GM12878 (cell line): ENCODE data around the gene PADI1. TPM values are rescaled to one million over a fixed set of nuclear protein-coding genes. Genes with fewer than 3 reads are reported as not detected.

ENCODE experiments used
- ATAC-seq: fragments of 200-7000 bp; cut with Tn5 transposase; 3 replicates; pipeline ENCODE4 v1.9.1; 2020; ENCODE audit warnings: mild to moderate bottlenecking, moderate library complexity
- BruUV-seq: library from RNA; stranded (reverse); fragments of 400-500 nt; replicated peaks from 2 replicates; lab custom pipeline; 2021; lab: Mats Ljungman, UMichigan
- CTCF ChIA-PET: fragments of 300-600 bp; sonication (Branson Sonifier 250); formaldehyde crosslinking; extraction: SDS; loops from one replicate; lab custom pipeline; 2021; ENCODE audit warnings: inconsistent platforms; lab: Yijun Ruan, JAX
- POLR2A ChIA-PET: fragments of 350-600 bp; formaldehyde crosslinking; extraction: SDS; loops from one replicate; lab custom pipeline; 2021; ENCODE audit warnings: inconsistent platforms; lab: Charles Lee
- RAD21 ChIA-PET: fragments of 300-600 bp; sonication (Branson Sonifier 250); formaldehyde crosslinking; loops from one replicate; lab custom pipeline; 2023; ENCODE audit warnings: antibody characterized with exemption; ENCODE audit not compliant: unreplicated experiment; lab: Charles Lee
- SMC1A ChIA-PET: fragments of 300-600 bp; sonication (Branson Sonifier 250); formaldehyde crosslinking; loops from one replicate; lab custom pipeline; 2023; ENCODE audit not compliant: unreplicated experiment, uncharacterized antibody; lab: Charles Lee
- DNase-seq: peaks from one replicate; pipeline ENCODE4 v3.0.0-alpha.2; 2011; ENCODE audit warnings: low read depth, low spot score
- FAIRE-seq: peaks from 3 replicates; lab custom pipeline; 2011; peaks lifted over from hg19 to GRCh38; lab: Jason Lieb, UNC
- H2AFZ ChIP-seq: 2 replicates; pipeline ENCODE4 v1.6.0; 2011; ENCODE audit warnings: low read depth, low read length, control low read depth; ENCODE audit not compliant: control insufficient read depth
- H3K27ac ChIP-seq: 2 replicates; pipeline ENCODE4 v1.5.1; 2011; ENCODE audit warnings: control low read depth; ENCODE audit not compliant: control insufficient read depth, insufficient read depth
- H3K27me3 ChIP-seq, 2 experiments: replicated peaks in 1 of 2; 2 replicates each; pipeline versions ENCODE4 v1.6.0 to v1.6.1; 2011; ENCODE audit warnings: low read length in 1 of 2; ENCODE audit not compliant: control insufficient read depth in 2 of 2, insufficient read depth in 2 of 2
- H3K36me3 ChIP-seq, 2 experiments: 2 replicates each; pipeline ENCODE4 v1.5.1; 2011; ENCODE audit warnings: low read length in 1 of 2; ENCODE audit not compliant: control insufficient read depth in 2 of 2, insufficient read depth in 2 of 2
- H3K4me1 ChIP-seq: 2 replicates; pipeline ENCODE4 v1.6.1; 2011; ENCODE audit warnings: mild to moderate bottlenecking, low read length, moderate library complexity, mixed read lengths; ENCODE audit not compliant: control insufficient read depth, insufficient read depth
- H3K4me2 ChIP-seq: 2 replicates; pipeline ENCODE4 v1.6.0; 2011; ENCODE audit warnings: control low read depth; ENCODE audit not compliant: control insufficient read depth, insufficient read depth
- H3K4me3 ChIP-seq: fragments of 200-600 bp; sonication (generic); 2 replicates; pipeline ENCODE4 v1.5.1; 2016
- H3K79me2 ChIP-seq: 2 replicates; pipeline ENCODE4 v1.6.0; 2011; ENCODE audit warnings: low read length; ENCODE audit not compliant: control insufficient read depth, insufficient read depth
- H3K9ac ChIP-seq: 2 replicates; pipeline ENCODE4 v1.8.0; 2011; ENCODE audit warnings: low read length, control low read depth, mixed read lengths; ENCODE audit not compliant: control insufficient read depth, insufficient read depth
- H3K9me3 ChIP-seq: replicated peaks from 3 replicates; pipeline ENCODE4 v1.5.1; 2011; ENCODE audit warnings: mild to moderate bottlenecking, low read length; ENCODE audit not compliant: control insufficient read depth, insufficient read depth
- H4K20me1 ChIP-seq: 2 replicates; pipeline ENCODE4 v1.6.0; 2011; ENCODE audit not compliant: control insufficient read depth, insufficient read depth
- ATF7 ChIP-seq: fragments of 450-650 bp; IDR thresholded peaks from 2 replicates; pipeline ENCODE4 v1.6.1; 2016; ENCODE audit warnings: low read depth, mild to moderate bottlenecking
- BACH1 ChIP-seq: fragments of 450-650 bp; IDR thresholded peaks from 2 replicates; pipeline ENCODE4 v1.6.1; 2017; ENCODE audit warnings: mild to moderate bottlenecking, borderline replicate concordance
- BCL11A ChIP-seq: IDR thresholded peaks from 2 replicates; pipeline ENCODE4 v1.6.1; 2011; ENCODE audit warnings: low read depth, low read length
- CTCF ChIP-seq, 3 experiments: IDR thresholded peaks in 2 of 3; conservative IDR thresholded peaks in 1 of 3; 2 replicates each; pipeline ENCODE4 v1.5.1; 2011; ENCODE audit warnings: low read depth in 3 of 3, low read length in 3 of 3, mild to moderate bottlenecking in 3 of 3, control low read depth in 2 of 3, moderate library complexity in 2 of 3, inconsistent platforms in 1 of 3, mixed read lengths in 1 of 3; ENCODE audit not compliant: control insufficient read depth in 2 of 3, insufficient read depth in 1 of 3; ENCODE audit errors: extremely low read depth in 1 of 3
- E2F8 ChIP-seq: fragments of 450-650 bp; IDR thresholded peaks from 2 replicates; pipeline ENCODE4 v1.6.1; 2018; ENCODE audit warnings: mild to moderate bottlenecking, low read depth, moderate library complexity; ENCODE audit not compliant: partially characterized antibody
- ETV6 ChIP-seq, 2 experiments: fragments of 450-650 bp in 1 of 2; IDR thresholded peaks in 1 of 2; conservative IDR thresholded peaks in 1 of 2; 2 replicates each; pipeline ENCODE4 v1.6.1; 2014; ENCODE audit warnings: antibody characterized with exemption in 1 of 2, borderline replicate concordance in 1 of 2, low read depth in 1 of 2, mild to moderate bottlenecking in 1 of 2, moderate library complexity in 1 of 2
- NFIC ChIP-seq: IDR thresholded peaks from 2 replicates; pipeline ENCODE4 v1.6.1; 2012; ENCODE audit warnings: low read depth, mild to moderate bottlenecking, inconsistent platforms, low read length, moderate library complexity
- PML ChIP-seq: IDR thresholded peaks from 2 replicates; pipeline ENCODE4 v1.6.1; 2012; ENCODE audit warnings: low read length, inconsistent platforms
- POLR2A ChIP-seq: IDR thresholded peaks from 2 replicates; pipeline ENCODE4 v1.6.1; 2011; ENCODE audit warnings: low read depth, mild to moderate bottlenecking, low read length
- RUNX3 ChIP-seq: IDR thresholded peaks from 2 replicates; pipeline ENCODE4 v1.6.1; 2012; ENCODE audit warnings: low read length, inconsistent platforms
- WRNIP1 ChIP-seq: IDR thresholded peaks from 2 replicates; pipeline ENCODE4 v1.6.1; 2011; ENCODE audit warnings: low read depth, low read length, improper control_type of control experiment, borderline replicate concordance
- ZNF207 ChIP-seq: fragments of 450-650 bp; IDR thresholded peaks from 2 replicates; pipeline ENCODE4 v1.6.1; 2014; ENCODE audit warnings: antibody characterized with exemption, mild to moderate bottlenecking, borderline replicate concordance
- WGBS: methylation state at CpG from one replicate; pipeline ENCODE4 v1.1.6; 2016; ENCODE audit warnings: low lambda C conversion rate; ENCODE audit not compliant: insufficient replicate concordance, insufficient coverage; ENCODE audit errors: missing lambda C conversion rate; 5-methylcytosine and 5-hydroxymethylcytosine counted together
- in situ Hi-C: fragments of 300-500 bp; cut with MboI; formaldehyde crosslinking; loops from 9 replicates; pipeline ENCODE4 v1.14.3; 2018; ENCODE audit warnings: mixed read lengths
- intact Hi-C: fragments of 100-400 bp; cut with micrococcal nuclease; formaldehyde crosslinking; loops from one replicate; pipeline ENCODE4 v1.14.2; 2022; ENCODE audit not compliant: unreplicated experiment
- polyA plus RNA-seq, 11 experiments: library from polyadenylated mRNA; depleted of rRNA in 4 of 11; unstranded in 6 of 11; stranded (reverse) in 5 of 11; fragments of >200 nt; fragmentation: Nextera tagmentation in 4 of 11; fragmentation: Illumina TruSeq in 1 of 11; extraction: Ambion mirVana in 4 of 11; extraction: Trizol in 1 of 11; gene quantifications; 1 replicate in 1 of 11; 2 replicates in 10 of 11; pipeline versions ENCODE4 v1.2.1 to v1.2.3, GENCODE V29; 2011 to 2016; ENCODE audit warnings: inconsistent platforms in 2 of 11, missing spikeins in 2 of 11, low read depth in 1 of 11
- total RNA-seq, 4 experiments: library from RNA; depleted of rRNA in 3 of 4; stranded (reverse); fragments of >200 nt in 3 of 4; fragmentation: Illumina TruSeq in 1 of 4; extraction: Trizol in 1 of 4; gene quantifications; 2 replicates each; pipeline versions ENCODE4 v1.2.1 to v1.2.3, GENCODE V29; 2013 to 2021
- TF ChIP-seq, protein P1 (sequence below): IDR thresholded peaks from 2 replicates; pipeline ENCODE4 v1.6.1; 2011; ENCODE audit warnings: borderline replicate concordance, low read depth, mild to moderate bottlenecking, moderate library complexity, low read length; ENCODE audit not compliant: insufficient read depth, poor library complexity, severe bottlenecking
- TF ChIP-seq, protein P2 (sequence below): fragments of 450-650 bp; IDR thresholded peaks from 2 replicates; pipeline ENCODE4 v1.6.1; 2016; ENCODE audit warnings: mild to moderate bottlenecking, moderate library complexity, borderline replicate concordance

Gene PADI1
- total and polyA plus RNA-seq, 10 of the 15 experiments (the other 5 are each of a cell fraction or from before 2014, with no cell fraction given) = 0.05 TPM; not detected in 9

GRCh38 chr1:17205652-17206051 lies 724 bp downstream of the PADI1 start:
- H3K79me2 ChIP-seq = no peaks in the 10 kb centered on the region
- RAD21 ChIA-PET = interaction anchor here (2.8 kb wide), 2 partner anchors 64 to 78 kb away, joined by 26 to 37 read pairs; no protein-coding TSS in a partner anchor
- intact Hi-C loops (no loop called here), in situ Hi-C loops (no loop called here)
- H3K9me3 ChIP-seq = no peaks in the 10 kb centered on the region
- no peak overlapping the region for H3K4me2 ChIP-seq
- H2AFZ ChIP-seq = no peak overlapping the region
- FAIRE-seq (no peak), DNase-seq (no peak), ATAC-seq (no peak)
- H3K36me3 ChIP-seq = no peaks in the 10 kb centered on the region
- 69% methylated on average over 7 of the region's 7 CpGs for WGBS
- H3K9ac ChIP-seq = no peak overlapping the region
- H4K20me1 ChIP-seq = no peaks in the 10 kb centered on the region
- no TSS peak for BruUV-seq
- no peaks in the 10 kb centered on the region; a peak in 1 of 4 replicates for H3K27me3 ChIP-seq
- H3K27ac ChIP-seq = no peak overlapping the region
- no peak overlapping the region for H3K4me3 ChIP-seq
- CTCF ChIA-PET = interaction anchor here (1.1 to 3.4 kb wide), 3 partner anchors 31 to 234 kb away, joined by 3 to 24 read pairs (median 18); no protein-coding TSS in a partner anchor
- POLR2A ChIA-PET = no interaction called here
- SMC1A ChIA-PET = interaction anchor here (2.8 kb wide), 1 partner anchor 80 kb away, joined by 14 read pairs; no protein-coding TSS in a partner anchor
- peaks cover 14% of the 10 kb centered on the region for H3K4me1 ChIP-seq
- TF ChIP-seq WRNIP1 = no peak
- TF ChIP-seq, protein P1, sequence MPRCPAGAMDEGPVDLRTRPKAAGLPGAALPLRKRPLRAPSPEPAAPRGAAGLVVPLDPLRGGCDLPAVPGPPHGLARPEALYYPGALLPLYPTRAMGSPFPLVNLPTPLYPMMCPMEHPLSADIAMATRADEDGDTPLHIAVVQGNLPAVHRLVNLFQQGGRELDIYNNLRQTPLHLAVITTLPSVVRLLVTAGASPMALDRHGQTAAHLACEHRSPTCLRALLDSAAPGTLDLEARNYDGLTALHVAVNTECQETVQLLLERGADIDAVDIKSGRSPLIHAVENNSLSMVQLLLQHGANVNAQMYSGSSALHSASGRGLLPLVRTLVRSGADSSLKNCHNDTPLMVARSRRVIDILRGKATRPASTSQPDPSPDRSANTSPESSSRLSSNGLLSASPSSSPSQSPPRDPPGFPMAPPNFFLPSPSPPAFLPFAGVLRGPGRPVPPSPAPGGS = no peak
- TF ChIP-seq NFIC = no peak
- TF ChIP-seq POLR2A = no peak
- TF ChIP-seq RUNX3 = no peak
- TF ChIP-seq, protein P2, sequence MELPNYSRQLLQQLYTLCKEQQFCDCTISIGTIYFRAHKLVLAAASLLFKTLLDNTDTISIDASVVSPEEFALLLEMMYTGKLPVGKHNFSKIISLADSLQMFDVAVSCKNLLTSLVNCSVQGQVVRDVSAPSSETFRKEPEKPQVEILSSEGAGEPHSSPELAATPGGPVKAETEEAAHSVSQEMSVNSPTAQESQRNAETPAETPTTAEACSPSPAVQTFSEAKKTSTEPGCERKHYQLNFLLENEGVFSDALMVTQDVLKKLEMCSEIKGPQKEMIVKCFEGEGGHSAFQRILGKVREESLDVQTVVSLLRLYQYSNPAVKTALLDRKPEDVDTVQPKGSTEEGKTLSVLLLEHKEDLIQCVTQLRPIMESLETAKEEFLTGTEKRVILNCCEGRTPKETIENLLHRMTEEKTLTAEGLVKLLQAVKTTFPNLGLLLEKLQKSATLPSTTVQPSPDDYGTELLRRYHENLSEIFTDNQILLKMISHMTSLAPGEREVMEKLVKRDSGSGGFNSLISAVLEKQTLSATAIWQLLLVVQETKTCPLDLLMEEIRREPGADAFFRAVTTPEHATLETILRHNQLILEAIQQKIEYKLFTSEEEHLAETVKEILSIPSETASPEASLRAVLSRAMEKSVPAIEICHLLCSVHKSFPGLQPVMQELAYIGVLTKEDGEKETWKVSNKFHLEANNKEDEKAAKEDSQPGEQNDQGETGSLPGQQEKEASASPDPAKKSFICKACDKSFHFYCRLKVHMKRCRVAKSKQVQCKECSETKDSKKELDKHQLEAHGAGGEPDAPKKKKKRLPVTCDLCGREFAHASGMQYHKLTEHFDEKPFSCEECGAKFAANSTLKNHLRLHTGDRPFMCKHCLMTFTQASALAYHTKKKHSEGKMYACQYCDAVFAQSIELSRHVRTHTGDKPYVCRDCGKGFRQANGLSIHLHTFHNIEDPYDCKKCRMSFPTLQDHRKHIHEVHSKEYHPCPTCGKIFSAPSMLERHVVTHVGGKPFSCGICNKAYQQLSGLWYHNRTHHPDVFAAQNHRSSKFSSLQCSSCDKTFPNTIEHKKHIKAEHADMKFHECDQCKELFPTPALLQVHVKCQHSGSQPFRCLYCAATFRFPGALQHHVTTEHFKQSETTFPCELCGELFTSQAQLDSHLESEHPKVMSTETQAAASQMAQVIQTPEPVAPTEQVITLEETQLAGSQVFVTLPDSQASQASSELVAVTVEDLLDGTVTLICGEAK = no peak
- TF ChIP-seq E2F8 = no peak
- no peak for TF ChIP-seq BCL11A
- no peak for TF ChIP-seq ZNF207
- TF ChIP-seq CTCF (IDR thresholded peaks at IDR 0.05 in 2 of 3, conservative IDR thresholded peaks at IDR 0.05 in 1 of 3; ENCODE audit: control insufficient read depth in 2 of 3, extremely low read depth in 1 of 3, insufficient read depth in 1 of 3, low read depth in 3 of 3, low read length in 3 of 3) = no peak
- TF ChIP-seq PML = no peak
- TF ChIP-seq BACH1 = no peak
- no peak for TF ChIP-seq ETV6 (conservative IDR thresholded peaks at IDR 0.05 in 1 of 2, IDR thresholded peaks at IDR 0.05 in 1 of 2; ENCODE audit: borderline replicate concordance in 1 of 2, low read depth in 1 of 2)
- no peak for TF ChIP-seq ATF7
